DOHH2 (cell line): ENCODE measurements around the gene GTF3C2.

Experiments used
- CTCF ChIP-seq: fragments of 200-600 bp; sonication (generic); IDR thresholded peaks from one replicate; pipeline ENCODE4 v1.5.1; 2014; ENCODE audit warnings: antibody characterized with exemption, mild to moderate bottlenecking, low read depth, low read length; ENCODE audit not compliant: poor library complexity, severe bottlenecking
- EZH2phosphoT487 ChIP-seq: fragments of 200-600 bp; sonication (generic); IDR thresholded peaks from 2 replicates; pipeline ENCODE4 v1.6.1; 2017; ENCODE audit warnings: borderline replicate concordance, mild to moderate bottlenecking, antibody characterized with exemption, low read length, moderate library complexity, mixed read lengths

DNA sequence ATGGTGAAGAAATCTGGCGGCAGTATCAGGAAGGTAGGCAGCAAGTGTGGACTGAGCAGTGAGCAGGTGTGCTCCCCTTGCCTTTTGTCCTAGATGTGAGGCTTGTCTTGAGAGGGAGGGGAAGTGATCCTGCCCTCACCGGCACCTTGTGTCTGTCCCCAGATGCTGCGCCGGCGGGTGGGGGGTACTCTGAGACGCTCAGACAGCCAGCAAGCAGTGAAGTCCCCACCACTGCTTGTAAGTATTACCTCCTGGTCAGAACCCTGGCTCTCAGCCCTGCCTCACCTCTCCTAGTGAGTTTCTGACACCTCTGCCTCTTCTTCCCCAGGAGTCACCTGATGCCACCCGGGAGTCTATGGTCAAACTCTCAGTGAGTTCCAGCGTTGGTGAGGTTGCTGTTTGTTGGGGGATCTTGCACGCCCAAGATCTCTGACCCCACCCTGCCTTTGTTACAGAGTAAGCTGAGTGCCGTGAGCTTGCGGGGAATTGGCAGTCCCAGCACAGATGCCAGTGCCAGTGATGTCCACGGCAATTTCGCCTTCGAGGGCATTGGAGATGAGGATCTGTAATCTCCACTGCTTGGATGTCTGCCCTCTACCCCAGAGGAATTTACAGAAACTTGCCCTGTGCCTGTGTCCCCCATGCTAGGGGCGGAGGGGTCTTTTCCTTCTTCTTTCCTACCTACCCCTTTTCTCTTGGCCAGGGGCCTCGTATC, 19.7 kb upstream of the GTF3C2 start:
- TF ChIP-seq CTCF (no peak), EZH2phosphoT487 (no peak)
